HepG2 (cell line): ENCODE measurements around the gene RAB1B. TPM values are rescaled to one million over a fixed set of nuclear protein-coding genes. Genes with fewer than 3 reads are reported as not detected.
A peak's percentile ranks its signal among the peaks of the same experiment; 100 is the strongest.

ENCODE experiments used
- NR2C2 ChIP-seq: sonication (generic); formaldehyde crosslinking; IDR thresholded peaks from 2 replicates; pipeline ENCODE4 v1.4.0; 2020; ENCODE audit warnings: missing genetic modification reagents, mild to moderate bottlenecking, moderate library complexity, borderline replicate concordance
- RBAK ChIP-seq: sonication (generic); formaldehyde crosslinking; IDR thresholded peaks from 2 replicates; pipeline ENCODE4 v1.5.1; 2020; ENCODE audit warnings: mild to moderate bottlenecking, missing genetic modification reagents
- TCF7 ChIP-seq: sonication (generic); IDR thresholded peaks from 2 replicates; pipeline ENCODE4 v1.6.1; 2016; ENCODE audit warnings: antibody characterized with exemption, low read depth
- TEAD2 ChIP-seq: sonication (generic); formaldehyde crosslinking; IDR thresholded peaks from 2 replicates; pipeline ENCODE4 v1.9.0; 2021; ENCODE audit warnings: missing genetic modification reagents
- ZKSCAN5 ChIP-seq: sonication (generic); formaldehyde crosslinking; IDR thresholded peaks from 2 replicates; pipeline ENCODE4 v1.5.1; 2020; ENCODE audit warnings: mild to moderate bottlenecking, missing genetic modification reagents
- ZNF510 ChIP-seq: sonication (generic); formaldehyde crosslinking; IDR thresholded peaks from 2 replicates; pipeline ENCODE4 v1.4.0; 2020; ENCODE audit warnings: low read depth, mild to moderate bottlenecking, missing genetic modification reagents
- ZNF550 ChIP-seq: sonication (generic); formaldehyde crosslinking; IDR thresholded peaks from 2 replicates; pipeline ENCODE4 v1.4.0; 2020; ENCODE audit warnings: mild to moderate bottlenecking, missing genetic modification reagents, borderline replicate concordance
- ZNF562 ChIP-seq: sonication (generic); formaldehyde crosslinking; IDR thresholded peaks from 2 replicates; pipeline ENCODE4 v1.8.0; 2022; ENCODE audit warnings: missing genetic modification reagents, borderline replicate concordance
- polyA plus RNA-seq, 8 experiments: library from polyadenylated mRNA; depleted of rRNA in 3 of 8; stranded (reverse) in 7 of 8; unstranded in 1 of 8; fragments of >200 nt; fragmentation: Illumina TruSeq in 4 of 8; extraction: Trizol in 4 of 8; gene quantifications; 2 replicates each; pipeline versions ENCODE4 v1.2.1 to v1.2.3, GENCODE V29; 2011 to 2016; ENCODE audit warnings: low read depth in 4 of 8, missing spikeins in 1 of 8, mixed read lengths in 1 of 8; ENCODE audit not compliant: insufficient read depth in 1 of 8
- total RNA-seq, 5 experiments: library from RNA; depleted of rRNA; stranded (reverse); fragments of >200 nt; fragmentation: Illumina TruSeq; extraction: Trizol; gene quantifications; 2 replicates each; pipeline ENCODE4 v1.2.3, GENCODE V29; 2016; ENCODE audit warnings: low read depth in 1 of 5
- TF ChIP-seq, protein P1 (sequence below): sonication (generic); formaldehyde crosslinking; IDR thresholded peaks from 2 replicates; pipeline ENCODE4 v1.5.0; 2020; ENCODE audit warnings: mild to moderate bottlenecking, low read depth, missing genetic modification reagents, borderline replicate concordance
- TF ChIP-seq, protein P2 (sequence below): sonication (generic); formaldehyde crosslinking; IDR thresholded peaks from 2 replicates; pipeline ENCODE4 v1.4.0; 2020; ENCODE audit warnings: missing genetic modification reagents, mild to moderate bottlenecking, borderline replicate concordance
- TF ChIP-seq, protein P3 (sequence below): sonication (generic); formaldehyde crosslinking; IDR thresholded peaks from 2 replicates; pipeline ENCODE4 v1.4.0; 2020; ENCODE audit warnings: missing genetic modification reagents, mild to moderate bottlenecking, borderline replicate concordance
- TF ChIP-seq, protein P4 (sequence below): sonication (generic); formaldehyde crosslinking; IDR thresholded peaks from 2 replicates; pipeline ENCODE4 v1.8.1; 2023; ENCODE audit warnings: missing genetic modification reagents, mild to moderate bottlenecking, borderline replicate concordance
- TF ChIP-seq, protein P5 (sequence below): sonication (generic); formaldehyde crosslinking; conservative IDR thresholded peaks from 2 replicates; pipeline ENCODE4 v1.4.0; 2020; ENCODE audit warnings: missing genetic modification reagents
- TF ChIP-seq, protein P6 (sequence below): sonication (generic); formaldehyde crosslinking; IDR thresholded peaks from 2 replicates; pipeline ENCODE4 v1.4.0; 2020; ENCODE audit warnings: missing genetic modification reagents, borderline replicate concordance
- TF ChIP-seq, protein P7 (sequence below): sonication (generic); formaldehyde crosslinking; IDR thresholded peaks from 2 replicates; pipeline ENCODE4 v1.4.0; 2020; ENCODE audit warnings: missing genetic modification reagents
- TF ChIP-seq, protein P8 (sequence below): sonication (generic); formaldehyde crosslinking; IDR thresholded peaks from 2 replicates; pipeline ENCODE4 v1.5.0; 2020; ENCODE audit warnings: missing genetic modification reagents

The RAB1B gene
- total and polyA plus RNA-seq, 2 of the 13 experiments (the other 11 are each of a cell fraction or from before 2014, with no cell fraction given): 77.9 to 87.9 TPM

DNA sequence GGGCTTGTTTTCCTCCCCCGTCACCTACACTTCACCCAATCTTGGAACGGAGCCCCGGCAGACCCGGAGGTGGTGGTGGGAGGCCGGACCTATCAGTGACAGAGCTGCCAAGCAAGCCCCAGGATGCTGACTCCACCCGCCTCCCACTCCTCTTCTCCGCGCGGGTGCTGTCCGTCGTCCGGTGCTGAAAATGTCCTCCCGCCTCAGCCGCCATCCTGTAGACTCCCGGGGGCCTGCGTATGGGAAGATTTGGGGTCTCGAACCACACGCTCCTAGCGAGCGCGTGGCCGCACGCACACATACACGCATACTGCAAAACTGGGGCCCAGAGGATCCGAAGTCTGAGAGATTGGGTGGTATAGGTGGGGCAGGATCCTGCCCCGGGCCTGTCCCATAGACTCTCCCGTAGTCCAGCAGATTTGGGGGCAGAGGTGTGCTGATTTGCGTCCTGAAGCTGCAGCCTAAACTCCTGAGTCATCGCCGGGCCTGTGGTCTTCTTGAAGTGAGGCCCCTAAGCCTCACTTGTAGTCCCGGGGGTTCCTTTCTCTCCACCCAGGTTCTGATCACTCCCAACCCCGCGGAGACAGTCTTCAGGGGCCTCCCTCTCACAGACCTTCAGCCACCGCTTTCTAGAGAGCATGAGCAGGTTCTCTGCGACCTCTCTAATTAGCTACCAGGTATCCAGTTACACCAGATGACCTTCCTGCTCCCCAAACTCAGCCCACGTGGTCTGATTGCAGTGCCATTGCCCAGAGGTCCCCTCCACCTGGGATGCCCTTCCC lies 21.3 kb downstream of the RAB1B start (continued):
- TF ChIP-seq, protein P1, sequence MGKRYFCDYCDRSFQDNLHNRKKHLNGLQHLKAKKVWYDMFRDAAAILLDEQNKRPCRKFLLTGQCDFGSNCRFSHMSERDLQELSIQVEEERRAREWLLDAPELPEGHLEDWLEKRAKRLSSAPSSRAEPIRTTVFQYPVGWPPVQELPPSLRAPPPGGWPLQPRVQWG (CRISPR knock-in tag): no peak
- TF ChIP-seq ZKSCAN5 (CRISPR knock-in tag) (0 out of 2 replicates have a peak, but pooled peaks have one; percentile 22), ZNF510 (CRISPR knock-in tag) (peak; percentile 68; the same call in 1 of the 2 replicates), ZNF562 (0 out of 2 replicates have a peak, but pooled peaks have one; percentile 36), TEAD2 (CRISPR knock-in tag) (no peak), RBAK (CRISPR knock-in tag) (0 out of 2 replicates have a peak, but pooled peaks have one; percentile 33), TCF7 (no peak), NR2C2 (CRISPR knock-in tag) (no peak), ZNF550 (CRISPR knock-in tag) (no peak)
- TF ChIP-seq, protein P2, sequence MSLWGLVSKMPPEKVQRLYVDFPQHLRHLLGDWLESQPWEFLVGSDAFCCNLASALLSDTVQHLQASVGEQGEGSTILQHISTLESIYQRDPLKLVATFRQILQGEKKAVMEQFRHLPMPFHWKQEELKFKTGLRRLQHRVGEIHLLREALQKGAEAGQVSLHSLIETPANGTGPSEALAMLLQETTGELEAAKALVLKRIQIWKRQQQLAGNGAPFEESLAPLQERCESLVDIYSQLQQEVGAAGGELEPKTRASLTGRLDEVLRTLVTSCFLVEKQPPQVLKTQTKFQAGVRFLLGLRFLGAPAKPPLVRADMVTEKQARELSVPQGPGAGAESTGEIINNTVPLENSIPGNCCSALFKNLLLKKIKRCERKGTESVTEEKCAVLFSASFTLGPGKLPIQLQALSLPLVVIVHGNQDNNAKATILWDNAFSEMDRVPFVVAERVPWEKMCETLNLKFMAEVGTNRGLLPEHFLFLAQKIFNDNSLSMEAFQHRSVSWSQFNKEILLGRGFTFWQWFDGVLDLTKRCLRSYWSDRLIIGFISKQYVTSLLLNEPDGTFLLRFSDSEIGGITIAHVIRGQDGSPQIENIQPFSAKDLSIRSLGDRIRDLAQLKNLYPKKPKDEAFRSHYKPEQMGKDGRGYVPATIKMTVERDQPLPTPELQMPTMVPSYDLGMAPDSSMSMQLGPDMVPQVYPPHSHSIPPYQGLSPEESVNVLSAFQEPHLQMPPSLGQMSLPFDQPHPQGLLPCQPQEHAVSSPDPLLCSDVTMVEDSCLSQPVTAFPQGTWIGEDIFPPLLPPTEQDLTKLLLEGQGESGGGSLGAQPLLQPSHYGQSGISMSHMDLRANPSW (CRISPR knock-in tag): no peak
- TF ChIP-seq, protein P3, sequence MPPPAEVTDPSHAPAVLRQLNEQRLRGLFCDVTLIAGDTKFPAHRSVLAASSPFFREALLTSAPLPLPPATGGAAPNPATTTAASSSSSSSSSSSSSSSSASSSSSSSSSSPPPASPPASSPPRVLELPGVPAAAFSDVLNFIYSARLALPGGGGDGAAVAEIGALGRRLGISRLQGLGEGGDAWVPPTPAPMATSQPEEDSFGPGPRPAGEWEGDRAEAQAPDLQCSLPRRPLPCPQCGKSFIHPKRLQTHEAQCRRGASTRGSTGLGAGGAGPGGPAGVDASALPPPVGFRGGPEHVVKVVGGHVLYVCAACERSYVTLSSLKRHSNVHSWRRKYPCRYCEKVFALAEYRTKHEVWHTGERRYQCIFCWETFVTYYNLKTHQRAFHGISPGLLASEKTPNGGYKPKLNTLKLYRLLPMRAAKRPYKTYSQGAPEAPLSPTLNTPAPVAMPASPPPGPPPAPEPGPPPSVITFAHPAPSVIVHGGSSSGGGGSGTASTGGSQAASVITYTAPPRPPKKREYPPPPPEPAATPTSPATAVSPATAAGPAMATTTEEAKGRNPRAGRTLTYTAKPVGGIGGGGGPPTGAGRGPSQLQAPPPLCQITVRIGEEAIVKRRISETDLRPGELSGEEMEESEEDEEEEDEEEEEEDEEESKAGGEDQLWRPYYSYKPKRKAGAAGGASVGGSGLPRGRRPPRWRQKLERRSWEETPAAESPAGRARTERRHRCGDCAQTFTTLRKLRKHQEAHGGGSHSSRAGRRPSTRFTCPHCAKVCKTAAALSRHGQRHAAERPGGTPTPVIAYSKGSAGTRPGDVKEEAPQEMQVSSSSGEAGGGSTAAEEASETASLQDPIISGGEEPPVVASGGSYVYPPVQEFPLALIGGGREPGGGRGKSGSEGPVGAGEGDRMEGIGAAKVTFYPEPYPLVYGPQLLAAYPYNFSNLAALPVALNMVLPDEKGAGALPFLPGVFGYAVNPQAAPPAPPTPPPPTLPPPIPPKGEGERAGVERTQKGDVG: no peak; the same call in 1 of the 2 replicates
- TF ChIP-seq, protein P4, sequence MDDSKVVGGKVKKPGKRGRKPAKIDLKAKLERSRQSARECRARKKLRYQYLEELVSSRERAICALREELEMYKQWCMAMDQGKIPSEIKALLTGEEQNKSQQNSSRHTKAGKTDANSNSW (CRISPR knock-in tag): peak; percentile 61; the same call in 1 of the 2 replicates
- TF ChIP-seq, protein P5, sequence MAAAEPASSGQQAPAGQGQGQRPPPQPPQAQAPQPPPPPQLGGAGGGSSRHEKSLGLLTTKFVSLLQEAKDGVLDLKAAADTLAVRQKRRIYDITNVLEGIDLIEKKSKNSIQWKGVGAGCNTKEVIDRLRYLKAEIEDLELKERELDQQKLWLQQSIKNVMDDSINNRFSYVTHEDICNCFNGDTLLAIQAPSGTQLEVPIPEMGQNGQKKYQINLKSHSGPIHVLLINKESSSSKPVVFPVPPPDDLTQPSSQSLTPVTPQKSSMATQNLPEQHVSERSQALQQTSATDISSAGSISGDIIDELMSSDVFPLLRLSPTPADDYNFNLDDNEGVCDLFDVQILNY: no peak
- TF ChIP-seq, protein P6, sequence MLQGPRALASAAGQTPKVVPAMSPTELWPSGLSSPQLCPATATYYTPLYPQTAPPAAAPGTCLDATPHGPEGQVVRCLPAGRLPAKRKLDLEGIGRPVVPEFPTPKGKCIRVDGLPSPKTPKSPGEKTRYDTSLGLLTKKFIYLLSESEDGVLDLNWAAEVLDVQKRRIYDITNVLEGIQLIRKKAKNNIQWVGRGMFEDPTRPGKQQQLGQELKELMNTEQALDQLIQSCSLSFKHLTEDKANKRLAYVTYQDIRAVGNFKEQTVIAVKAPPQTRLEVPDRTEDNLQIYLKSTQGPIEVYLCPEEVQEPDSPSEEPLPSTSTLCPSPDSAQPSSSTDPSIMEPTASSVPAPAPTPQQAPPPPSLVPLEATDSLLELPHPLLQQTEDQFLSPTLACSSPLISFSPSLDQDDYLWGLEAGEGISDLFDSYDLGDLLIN (CRISPR knock-in tag): no peak
- TF ChIP-seq, protein P7, sequence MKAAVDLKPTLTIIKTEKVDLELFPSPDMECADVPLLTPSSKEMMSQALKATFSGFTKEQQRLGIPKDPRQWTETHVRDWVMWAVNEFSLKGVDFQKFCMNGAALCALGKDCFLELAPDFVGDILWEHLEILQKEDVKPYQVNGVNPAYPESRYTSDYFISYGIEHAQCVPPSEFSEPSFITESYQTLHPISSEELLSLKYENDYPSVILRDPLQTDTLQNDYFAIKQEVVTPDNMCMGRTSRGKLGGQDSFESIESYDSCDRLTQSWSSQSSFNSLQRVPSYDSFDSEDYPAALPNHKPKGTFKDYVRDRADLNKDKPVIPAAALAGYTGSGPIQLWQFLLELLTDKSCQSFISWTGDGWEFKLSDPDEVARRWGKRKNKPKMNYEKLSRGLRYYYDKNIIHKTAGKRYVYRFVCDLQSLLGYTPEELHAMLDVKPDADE (CRISPR knock-in tag): no peak
- TF ChIP-seq, protein P8, sequence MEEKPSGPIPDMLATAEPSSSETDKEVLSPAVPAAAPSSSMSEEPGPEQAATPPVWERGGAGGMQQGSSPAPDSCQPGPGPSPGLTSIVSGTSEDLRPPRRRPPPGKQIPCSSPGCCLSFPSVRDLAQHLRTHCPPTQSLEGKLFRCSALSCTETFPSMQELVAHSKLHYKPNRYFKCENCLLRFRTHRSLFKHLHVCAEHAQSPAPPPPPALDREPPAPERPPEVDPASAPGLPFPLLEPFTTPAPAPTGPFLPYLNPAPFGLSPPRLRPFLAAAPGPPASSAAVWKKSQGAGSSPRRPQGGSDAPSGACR: no peak
